K562 (cell line): Measurements from ENCODE around the gene SETD3. TPM values are rescaled to one million over a fixed set of nuclear protein-coding genes. Genes with fewer than 3 reads are reported as not detected.

ENCODE experiments used
- ATAC-seq: fragments of 200-7000 bp; cut with Tn5 transposase; 3 replicates; pipeline ENCODE4 v1.9.1; 2020; ENCODE audit warnings: moderate library complexity
- BruUV-seq: library from RNA; stranded (reverse); fragments of 400-500 nt; replicated peaks from 2 replicates; lab custom pipeline; 2021; lab: Mats Ljungman, UMichigan
- CTCF ChIA-PET: fragments of 300-600 bp; formaldehyde crosslinking; extraction: SDS; loops from one replicate; lab custom pipeline; 2021; ENCODE audit warnings: low intra/inter-chr PET ratio; lab: Yijun Ruan, JAX
- POLR2A ChIA-PET: fragments of 300-600, 350-650 bp; sonication (Branson Sonifier 250); formaldehyde crosslinking; extraction: SDS; loops from one replicate; lab custom pipeline; 2021; ENCODE audit warnings: antibody characterized with exemption, inconsistent platforms; lab: Yijun Ruan, JAX
- DNase-seq, 4 experiments: peaks; one replicate each; pipeline versions ENCODE4 v3.0.0 to v3.0.0-alpha.2; 2011 to 2018; ENCODE audit warnings: low spot score in 3 of 4, mixed read lengths in 3 of 4; ENCODE audit errors: extremely low read depth in 1 of 4
- FAIRE-seq: peaks from 2 replicates; lab custom pipeline; 2011; peaks lifted over from hg19 to GRCh38; lab: Jason Lieb, UNC
- H2AFZ ChIP-seq: 2 replicates; pipeline ENCODE4 v1.6.0; 2011; ENCODE audit warnings: low read depth, low read length, control low read depth, inconsistent platforms
- H3K27ac ChIP-seq: fragments of 200-600 bp; 3 replicates; pipeline ENCODE4 v1.8.0; 2011; ENCODE audit warnings: low read depth, mild to moderate bottlenecking, control low read depth, inconsistent platforms, low read length, moderate library complexity, mixed read lengths; ENCODE audit errors: extremely low read depth
- H3K27me3 ChIP-seq, 2 experiments: fragments of 300-600 bp in 1 of 2; 2 replicates in 1 of 2; 3 replicates in 1 of 2; pipeline versions ENCODE4 v1.6.0 to v1.8.0; 2011; ENCODE audit warnings: inconsistent platforms in 2 of 2, low read length in 2 of 2, mild to moderate bottlenecking in 1 of 2, mixed read lengths in 1 of 2, moderate library complexity in 1 of 2; ENCODE audit not compliant: control insufficient read depth in 2 of 2, insufficient read depth in 2 of 2
- H3K36me3 ChIP-seq: fragments of 300-600 bp; 3 replicates; pipeline ENCODE4 v1.8.0; 2011; ENCODE audit warnings: mild to moderate bottlenecking, low read length, inconsistent platforms; ENCODE audit not compliant: control insufficient read depth, insufficient read depth
- H3K4me1 ChIP-seq, 2 experiments: fragments of 200-600 bp in 1 of 2; replicated peaks in 1 of 2; 2 replicates in 1 of 2; 3 replicates in 1 of 2; pipeline versions ENCODE4 v1.5.1 to v1.8.0; 2011; ENCODE audit warnings: inconsistent platforms in 2 of 2, low read length in 2 of 2, mild to moderate bottlenecking in 1 of 2, mixed read lengths in 1 of 2, moderate library complexity in 1 of 2; ENCODE audit not compliant: control insufficient read depth in 2 of 2, insufficient read depth in 2 of 2
- H3K4me2 ChIP-seq: 2 replicates; pipeline ENCODE4 v1.6.1; 2011; ENCODE audit warnings: low read length, control low read depth, inconsistent platforms, mixed read lengths; ENCODE audit not compliant: insufficient read depth
- H3K4me3 ChIP-seq: fragments of 200-600 bp; sonication (generic), shearing (Covaris generic); 2 replicates; pipeline ENCODE4 v1.5.1; 2016; ENCODE audit warnings: control low read depth, inconsistent platforms
- H3K79me2 ChIP-seq: fragments of 200-600 bp; 3 replicates; pipeline ENCODE4 v1.8.0; 2011; ENCODE audit warnings: low read length, inconsistent platforms; ENCODE audit not compliant: control insufficient read depth, insufficient read depth
- H3K9ac ChIP-seq, 2 experiments: 2 replicates each; pipeline versions ENCODE4 v1.6.0 to v1.6.1; 2011; ENCODE audit warnings: low read depth in 2 of 2, low read length in 2 of 2, control low read depth in 1 of 2, inconsistent platforms in 1 of 2, mild to moderate bottlenecking in 1 of 2, mixed read lengths in 1 of 2; ENCODE audit not compliant: insufficient read depth in 1 of 2
- H3K9me1 ChIP-seq: one replicate; pipeline ENCODE4 v1.6.0; 2011; ENCODE audit warnings: inconsistent platforms, mild to moderate bottlenecking, low read length, moderate library complexity; ENCODE audit not compliant: control insufficient read depth, insufficient read depth
- H3K9me3 ChIP-seq: replicated peaks from 2 replicates; pipeline ENCODE4 v1.5.1; 2011; ENCODE audit warnings: low read depth, low read length, inconsistent platforms; ENCODE audit not compliant: control insufficient read depth, insufficient read depth
- H4K20me1 ChIP-seq: replicated peaks from 2 replicates; pipeline ENCODE4 v1.6.1; 2011; ENCODE audit warnings: low read length, inconsistent platforms, mixed read lengths; ENCODE audit not compliant: control insufficient read depth, insufficient read depth
- PHB ChIP-seq: fragments of 250-450 bp; sonication (Bioruptor Pico); IDR thresholded peaks from 2 replicates; pipeline ENCODE4 v1.5.0; 2021
- TARDBP ChIP-seq: fragments of 450-650 bp; IDR thresholded peaks from 2 replicates; pipeline ENCODE4 v1.6.1; 2016
- ZNF717 ChIP-seq: fragments of 250-450 bp; sonication (Bioruptor Pico); IDR thresholded peaks from 2 replicates; pipeline ENCODE4 v1.5.0; 2021
- WGBS: fragments of 100-300 bp; shearing (Covaris generic); methylation state at CpG from one replicate; pipeline ENCODE4 v1.1.6; 2016; ENCODE audit warnings: low coverage, mixed read lengths; ENCODE audit not compliant: insufficient coverage; ENCODE audit errors: missing lambda C conversion rate; 5-methylcytosine and 5-hydroxymethylcytosine counted together
- in situ Hi-C: fragments of 300-500 bp; cut with MboI; formaldehyde crosslinking; loops from 4 replicates; pipeline ENCODE4 v1.15.0; 2018; ENCODE audit warnings: inconsistent platforms, mixed read lengths
- intact Hi-C: fragments of 100-400 bp; cut with micrococcal nuclease; formaldehyde crosslinking; loops from 2 replicates; pipeline ENCODE4 v1.14.2; 2022
- polyA plus RNA-seq, 8 experiments: library from polyadenylated mRNA; depleted of rRNA in 4 of 8; stranded (reverse) in 5 of 8; unstranded in 3 of 8; fragments of >200 nt; fragmentation: Nextera tagmentation in 2 of 8; fragmentation: Illumina TruSeq in 1 of 8; extraction: Ambion mirVana in 2 of 8; extraction: Trizol in 1 of 8; gene quantifications; 2 replicates each; pipeline versions ENCODE4 v1.2.1 to v1.2.3, GENCODE V29; 2011 to 2014; ENCODE audit warnings: inconsistent platforms in 1 of 8, missing spikeins in 1 of 8
- total RNA-seq, 7 experiments: library from RNA; depleted of rRNA in 6 of 7; stranded (reverse); fragments of >200 nt in 6 of 7; fragmentation: Illumina TruSeq in 2 of 7; extraction: Trizol in 2 of 7; gene quantifications; 2 replicates each; pipeline versions ENCODE4 v1.2.1 to v1.2.3, GENCODE V29; 2011 to 2021; ENCODE audit warnings: low replicate concordance in 1 of 7
- TF ChIP-seq, protein P1 (sequence below): IDR thresholded peaks from 3 replicates; pipeline ENCODE4 v1.6.1; 2011; ENCODE audit warnings: borderline replicate concordance, mild to moderate bottlenecking, moderate library complexity; ENCODE audit not compliant: insufficient read length; ENCODE audit errors: extremely low read depth

The SETD3 gene
- total and polyA plus RNA-seq, 9 of the 15 experiments (the other 6 are each of a cell fraction or from before 2014, with no cell fraction given): 8.5 to 35.9 (median 26.5) TPM

DNA sequence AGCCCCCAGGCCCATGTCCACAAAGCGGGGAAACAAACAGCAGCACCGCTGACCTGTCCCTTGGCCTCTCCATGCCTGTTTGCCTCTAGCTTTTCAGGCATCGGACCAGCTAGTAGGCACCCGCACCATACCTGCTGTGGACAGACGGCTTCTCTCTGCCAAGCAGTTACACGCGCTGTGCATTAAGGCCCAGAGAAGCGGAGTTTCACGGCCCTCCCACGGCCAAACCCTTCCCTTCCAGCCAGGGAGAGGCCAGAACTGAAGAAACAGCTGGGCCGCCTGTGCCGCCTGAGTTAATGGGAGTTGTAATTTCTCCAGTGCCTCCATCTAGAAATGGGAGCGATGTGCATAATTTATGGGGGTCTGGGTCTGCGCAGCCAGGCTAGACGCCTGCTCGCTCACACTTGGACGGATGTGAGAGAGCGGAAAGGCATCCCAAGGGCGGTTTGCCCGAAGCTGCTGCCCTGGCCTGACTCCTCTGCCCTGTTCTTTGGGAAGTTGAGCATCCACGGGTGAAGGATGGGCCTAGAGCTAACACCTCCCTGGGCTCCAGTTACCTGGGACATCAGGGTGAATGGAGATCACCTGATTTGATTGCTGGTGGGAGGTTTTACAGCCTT lies 119.0 kb downstream of the SETD3 start:
- CTCF ChIA-PET: no interaction called here
- intact Hi-C loops: no loop called here
- H3K36me3 ChIP-seq: no peaks in the 10 kb centered on the region
- BruUV-seq: no TSS peak
- in situ Hi-C loops: no loop called here
- no peaks in the 10 kb centered on the region for H3K9me3 ChIP-seq
- 34% methylated on average over 16 of the region's 21 CpGs for WGBS
- no peak overlapping the region for H3K4me3 ChIP-seq
- no peak overlapping the region for H3K27ac ChIP-seq
- POLR2A ChIA-PET: no interaction called here
- no peak for FAIRE-seq
- H3K79me2 ChIP-seq: no peaks in the 10 kb centered on the region
- H4K20me1 ChIP-seq: no peaks in the 10 kb centered on the region; the same call in 1 of the 2 replicates
- peaks cover 3 to 11% of the 10 kb centered on the region in 2 experiments; a peak in 3 of 5 replicates for H3K4me1 ChIP-seq
- no peak overlapping the region for H2AFZ ChIP-seq
- H3K9me1 ChIP-seq: no peaks in the 10 kb centered on the region
- no peak for TF ChIP-seq PHB (CRISPR knock-in tag)
- no peak for TF ChIP-seq TARDBP
- TF ChIP-seq ZNF717 (CRISPR knock-in tag): no peak
- TF ChIP-seq, protein P1, sequence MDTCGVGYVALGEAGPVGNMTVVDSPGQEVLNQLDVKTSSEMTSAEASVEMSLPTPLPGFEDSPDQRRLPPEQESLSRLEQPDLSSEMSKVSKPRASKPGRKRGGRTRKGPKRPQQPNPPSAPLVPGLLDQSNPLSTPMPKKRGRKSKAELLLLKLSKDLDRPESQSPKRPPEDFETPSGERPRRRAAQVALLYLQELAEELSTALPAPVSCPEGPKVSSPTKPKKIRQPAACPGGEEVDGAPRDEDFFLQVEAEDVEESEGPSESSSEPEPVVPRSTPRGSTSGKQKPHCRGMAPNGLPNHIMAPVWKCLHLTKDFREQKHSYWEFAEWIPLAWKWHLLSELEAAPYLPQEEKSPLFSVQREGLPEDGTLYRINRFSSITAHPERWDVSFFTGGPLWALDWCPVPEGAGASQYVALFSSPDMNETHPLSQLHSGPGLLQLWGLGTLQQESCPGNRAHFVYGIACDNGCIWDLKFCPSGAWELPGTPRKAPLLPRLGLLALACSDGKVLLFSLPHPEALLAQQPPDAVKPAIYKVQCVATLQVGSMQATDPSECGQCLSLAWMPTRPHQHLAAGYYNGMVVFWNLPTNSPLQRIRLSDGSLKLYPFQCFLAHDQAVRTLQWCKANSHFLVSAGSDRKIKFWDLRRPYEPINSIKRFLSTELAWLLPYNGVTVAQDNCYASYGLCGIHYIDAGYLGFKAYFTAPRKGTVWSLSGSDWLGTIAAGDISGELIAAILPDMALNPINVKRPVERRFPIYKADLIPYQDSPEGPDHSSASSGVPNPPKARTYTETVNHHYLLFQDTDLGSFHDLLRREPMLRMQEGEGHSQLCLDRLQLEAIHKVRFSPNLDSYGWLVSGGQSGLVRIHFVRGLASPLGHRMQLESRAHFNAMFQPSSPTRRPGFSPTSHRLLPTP: no peak
- no peak for DNase-seq
- peak overlapping the region; percentile 69; the same call in 1 of the 2 replicates for H3K4me2 ChIP-seq
- no peak for ATAC-seq
- no peak overlapping the region for H3K9ac ChIP-seq
- peaks cover 2 to 30% of the 10 kb centered on the region in 2 experiments; a peak in 2 of 5 replicates for H3K27me3 ChIP-seq
